Endodermal cell (in vitro differentiated cells): ENCODE measurements around the gene BAX. TPM values are rescaled to one million over a fixed set of nuclear protein-coding genes. Genes with fewer than 3 reads are reported as not detected.
"Not testable (repeated sequence)": the region's sequence is repeated elsewhere in the genome, so short reads cannot be mapped to it uniquely, and the experiment has no call there.

Experiments used
- DNase-seq: peaks from one replicate; pipeline ENCODE4 v3.0.0-alpha.2; 2017
- H3K27ac ChIP-seq: 2 replicates; pipeline ENCODE4 v1.5.1; 2013; ENCODE audit warnings: mild to moderate bottlenecking, low read depth, low read length, moderate library complexity
- H3K27me3 ChIP-seq: 2 replicates; pipeline ENCODE4 v1.6.1; 2013; ENCODE audit warnings: mild to moderate bottlenecking, low read length, moderate library complexity; ENCODE audit not compliant: insufficient read depth, control insufficient read depth, poor library complexity, severe bottlenecking
- H3K36me3 ChIP-seq: 2 replicates; pipeline ENCODE4 v1.7.0; 2013; ENCODE audit warnings: mild to moderate bottlenecking, low read length, moderate library complexity; ENCODE audit not compliant: control insufficient read depth, insufficient read depth
- H3K4me1 ChIP-seq: one replicate; pipeline ENCODE4 v1.7.0; 2013; ENCODE audit warnings: low read length; ENCODE audit not compliant: control insufficient read depth, insufficient read depth
- H3K4me3 ChIP-seq: 2 replicates; pipeline ENCODE4 v1.5.1; 2013; ENCODE audit warnings: mild to moderate bottlenecking, low read length, moderate library complexity
- H3K9ac ChIP-seq: 2 replicates; pipeline ENCODE4 v1.6.1; 2013; ENCODE audit warnings: mild to moderate bottlenecking, low read length, moderate library complexity; ENCODE audit not compliant: poor library complexity, severe bottlenecking; ENCODE audit errors: extremely low read depth
- H3K9me3 ChIP-seq: 2 replicates; pipeline ENCODE4 v1.6.1; 2013; ENCODE audit warnings: mild to moderate bottlenecking, low read length, moderate library complexity; ENCODE audit not compliant: control insufficient read depth
- H3K27ac Mint-ChIP-seq: 2 replicates; pipeline ENCODE4 v1.8.0; 2020; ENCODE audit warnings: mixed read lengths
- H3K27me3 Mint-ChIP-seq: 2 replicates; pipeline ENCODE4 v1.8.0; 2021; ENCODE audit warnings: mild to moderate bottlenecking, mixed read lengths; ENCODE audit not compliant: insufficient read depth
- H3K36me3 Mint-ChIP-seq: 2 replicates; pipeline ENCODE4 v1.8.0; 2020; ENCODE audit warnings: low read depth, mixed read lengths
- H3K4me1 Mint-ChIP-seq: 2 replicates; pipeline ENCODE4 v1.8.0; 2020; ENCODE audit warnings: mixed read lengths
- H3K4me3 Mint-ChIP-seq: 2 replicates; pipeline ENCODE4 v1.8.0; 2020; ENCODE audit warnings: mild to moderate bottlenecking, moderate library complexity, mixed read lengths
- H3K9me3 Mint-ChIP-seq: 2 replicates; pipeline ENCODE4 v1.8.0; 2020; ENCODE audit warnings: mild to moderate bottlenecking, mixed read lengths
- CTCF ChIP-seq: fragments of 200-600 bp; sonication (generic); conservative IDR thresholded peaks from 2 replicates; pipeline ENCODE4 v1.5.0; 2021; ENCODE audit warnings: antibody characterized with exemption, mild to moderate bottlenecking
- WGBS, 2 experiments: methylation state at CpG; one replicate each; pipeline versions ENCODE4 v1.1.5 to v1.1.7; 2013; ENCODE audit warnings: missing lambda C conversion rate in 2 of 2, mixed read lengths in 1 of 2; ENCODE audit not compliant: insufficient coverage in 1 of 2, insufficient read length in 1 of 2; 5-methylcytosine and 5-hydroxymethylcytosine counted together
- total RNA-seq, 2 donors: library from RNA; stranded (reverse); fragmentation: NEBNext Ultra II Directional in 1 of 2; extraction: Animal tissue kit (Norgen Biotek cat#: 25700) in 1 of 2; gene quantifications; 2 replicates in 1 of 2; 3 replicates in 1 of 2; pipeline ENCODE4 v1.2.1, GENCODE V29; 2021

The BAX gene
- total RNA-seq, 2 donors from 2014 or later = 172 to 184 TPM

GRCh38 chr19:48907671-48908070 is 47.0 kb upstream of the BAX start:
- Mint-ChIP-seq H3K27me3 (no peaks in the 10 kb centered on the region), H3K9me3 (no peaks in the 10 kb centered on the region), H3K27ac (no peak overlapping the region), H3K4me1 (no peaks in the 10 kb centered on the region), H3K36me3 (peaks cover 66% of the 10 kb centered on the region), H3K4me3 (no peak overlapping the region)
- Histone ChIP-seq H3K27ac (no peak overlapping the region), H3K9ac (no peak overlapping the region), H3K4me1 (no peaks in the 10 kb centered on the region), H3K9me3 (no peaks in the 10 kb centered on the region), H3K27me3 (no peaks in the 10 kb centered on the region), H3K36me3 (peaks cover 58% of the 10 kb centered on the region), H3K4me3 (no peak overlapping the region)
- DNase-seq = no peak
- no peak for TF ChIP-seq CTCF
- WGBS, 2 experiments = 95 to 100% methylated on average over 4 to 14 of the region's 14 CpGs

GRCh38 chr19:48909424-48910077 is 45.1 kb upstream of the BAX start:
- not testable (repeated sequence) for H3K4me3 ChIP-seq, H3K9me3 ChIP-seq, H3K27me3 Mint-ChIP-seq, H3K27me3 ChIP-seq, H3K27ac Mint-ChIP-seq, H3K4me1 Mint-ChIP-seq, H3K27ac ChIP-seq, H3K4me3 Mint-ChIP-seq, H3K9me3 Mint-ChIP-seq, DNase-seq, H3K9ac ChIP-seq, H3K4me1 ChIP-seq
- peaks cover 74% of the 10 kb centered on the region for H3K36me3 Mint-ChIP-seq
- WGBS, 2 experiments = 90 to 98% methylated on average over 4 to 11 of the region's 11 CpGs
- peaks cover 65% of the 10 kb centered on the region for H3K36me3 ChIP-seq

GRCh38 chr19:48910803-48911202 is 43.9 kb upstream of the BAX start:
- Mint-ChIP-seq H3K4me3 (no peak overlapping the region), H3K27me3 (no peaks in the 10 kb centered on the region), H3K9me3 (no peaks in the 10 kb centered on the region), H3K27ac (no peak overlapping the region), H3K36me3 (peaks cover 70% of the 10 kb centered on the region), H3K4me1 (no peaks in the 10 kb centered on the region)
- Histone ChIP-seq H3K4me1 (no peaks in the 10 kb centered on the region), H3K36me3 (peaks cover 60% of the 10 kb centered on the region), H3K9ac (no peak overlapping the region), H3K27ac (no peak overlapping the region), H3K9me3 (no peaks in the 10 kb centered on the region), H3K27me3 (no peaks in the 10 kb centered on the region), H3K4me3 (no peak overlapping the region)
- TF ChIP-seq CTCF = no peak
- DNase-seq = no peak
- 91 to 100% methylated on average over 2 of the region's 2 CpGs for WGBS, 2 experiments
